ENCODE results near the gene NCAM1.

The NCAM1 gene

GRCh38 chr11:113267493-113267892 lies 306.3 kb downstream of the NCAM1 start:
- Mint-ChIP-seq H3K27me3 (ENCODE audit: low read depth) (peaks cover 3% of the 10 kb centered on the region), H3K27ac (no peak overlapping the region), H3K4me1 (ENCODE audit: low read depth) (peaks cover 5% of the 10 kb centered on the region), H3K9me3 (no peaks in the 10 kb centered on the region), H3K4me3 (no peak overlapping the region), H3K36me3 (ENCODE audit: low read depth) (no peaks in the 10 kb centered on the region)

- no peaks in the 10 kb centered on the region for H3K9me3 Mint-ChIP-seq
- peaks cover 3% of the 10 kb centered on the region for H3K27me3 Mint-ChIP-seq (ENCODE audit: low read depth)
- no peaks in the 10 kb centered on the region for H3K4me1 Mint-ChIP-seq (ENCODE audit: low read depth)
- H3K4me3 Mint-ChIP-seq: no peak overlapping the region
- no peak overlapping the region for H3K27ac Mint-ChIP-seq
- no peaks in the 10 kb centered on the region for H3K36me3 Mint-ChIP-seq (ENCODE audit: low read depth)
Measured at GRCh38 chr11:113269096-113269495, 307.9 kb downstream of the NCAM1 start.

GRCh38 chr11:113269636-113270035 lies 308.4 kb downstream of the NCAM1 start:
- Mint-ChIP-seq H3K4me1 (ENCODE audit: low read depth) (no peaks in the 10 kb centered on the region), H3K9me3 (no peaks in the 10 kb centered on the region), H3K4me3 (no peak overlapping the region), H3K27ac (no peak overlapping the region), H3K27me3 (ENCODE audit: low read depth) (peaks cover 3% of the 10 kb centered on the region), H3K36me3 (ENCODE audit: low read depth) (no peaks in the 10 kb centered on the region)

- H3K27ac Mint-ChIP-seq: no peak overlapping the region
- no peaks in the 10 kb centered on the region for H3K36me3 Mint-ChIP-seq (ENCODE audit: low read depth)
- no peak overlapping the region for H3K4me3 Mint-ChIP-seq
- H3K27me3 Mint-ChIP-seq (ENCODE audit: low read depth): peaks cover 3% of the 10 kb centered on the region
- no peaks in the 10 kb centered on the region for H3K4me1 Mint-ChIP-seq (ENCODE audit: low read depth)
- H3K9me3 Mint-ChIP-seq: no peaks in the 10 kb centered on the region
Measured at GRCh38 chr11:113270080-113270479, 308.9 kb downstream of the NCAM1 start.

GRCh38 chr11:113271551-113272245 lies 310.5 kb downstream of the NCAM1 start:
- Mint-ChIP-seq H3K36me3 (ENCODE audit: low read depth) (no peaks in the 10 kb centered on the region), H3K9me3 (no peaks in the 10 kb centered on the region)

GRCh38 chr11:113272281-113272680 lies 311.1 kb downstream of the NCAM1 start:
- no peaks in the 10 kb centered on the region for H3K9me3 Mint-ChIP-seq
- no peak overlapping the region for H3K4me3 Mint-ChIP-seq
- H3K36me3 Mint-ChIP-seq (ENCODE audit: low read depth): no peaks in the 10 kb centered on the region

More at GRCh38 chr11:113271551-113272245, 310.5 kb downstream of the NCAM1 start:
- no peaks in the 10 kb centered on the region for H3K4me1 Mint-ChIP-seq (ENCODE audit: low read depth)
- no peak overlapping the region for H3K27ac Mint-ChIP-seq
- no peaks in the 10 kb centered on the region for H3K27me3 Mint-ChIP-seq (ENCODE audit: low read depth)
- no peak overlapping the region for H3K4me3 Mint-ChIP-seq

GRCh38 chr11:113272927-113273615 lies 311.9 kb downstream of the NCAM1 start:
- no peaks in the 10 kb centered on the region for H3K9me3 Mint-ChIP-seq
- no peaks in the 10 kb centered on the region for H3K4me1 Mint-ChIP-seq (ENCODE audit: low read depth)

More at GRCh38 chr11:113272281-113272680, 311.1 kb downstream of the NCAM1 start:
- Mint-ChIP-seq H3K27me3 (ENCODE audit: low read depth) (no peaks in the 10 kb centered on the region), H3K27ac (no peak overlapping the region), H3K4me1 (ENCODE audit: low read depth) (no peaks in the 10 kb centered on the region)

GRCh38 chr11:113273720-113274119 lies 312.5 kb downstream of the NCAM1 start:
- H3K4me3 Mint-ChIP-seq: no peak overlapping the region
- no peak overlapping the region for H3K27ac Mint-ChIP-seq
- H3K27me3 Mint-ChIP-seq (ENCODE audit: low read depth): no peaks in the 10 kb centered on the region
- no peaks in the 10 kb centered on the region for H3K36me3 Mint-ChIP-seq (ENCODE audit: low read depth)
- H3K4me1 Mint-ChIP-seq (ENCODE audit: low read depth): peaks cover 6% of the 10 kb centered on the region
- no peaks in the 10 kb centered on the region for H3K9me3 Mint-ChIP-seq

More at GRCh38 chr11:113272927-113273615, 311.9 kb downstream of the NCAM1 start:
- no peak overlapping the region for H3K27ac Mint-ChIP-seq
- no peaks in the 10 kb centered on the region for H3K27me3 Mint-ChIP-seq (ENCODE audit: low read depth)
- no peak overlapping the region for H3K4me3 Mint-ChIP-seq
- H3K36me3 Mint-ChIP-seq (ENCODE audit: low read depth): no peaks in the 10 kb centered on the region

- H3K27ac Mint-ChIP-seq: no peak overlapping the region
- peaks cover 6% of the 10 kb centered on the region for H3K4me1 Mint-ChIP-seq (ENCODE audit: low read depth)
- no peaks in the 10 kb centered on the region for H3K36me3 Mint-ChIP-seq (ENCODE audit: low read depth)
- H3K9me3 Mint-ChIP-seq: no peaks in the 10 kb centered on the region
- H3K27me3 Mint-ChIP-seq (ENCODE audit: low read depth): no peaks in the 10 kb centered on the region
- no peak overlapping the region for H3K4me3 Mint-ChIP-seq
Measured at GRCh38 chr11:113274713-113275582, 313.7 kb downstream of the NCAM1 start.

- Mint-ChIP-seq H3K27ac (no peak overlapping the region), H3K9me3 (no peaks in the 10 kb centered on the region), H3K36me3 (ENCODE audit: low read depth) (no peaks in the 10 kb centered on the region), H3K4me1 (ENCODE audit: low read depth) (peaks cover 6% of the 10 kb centered on the region), H3K4me3 (no peak overlapping the region), H3K27me3 (ENCODE audit: low read depth) (no peaks in the 10 kb centered on the region)
Measured at GRCh38 chr11:113275602-113276001, 314.4 kb downstream of the NCAM1 start.

GRCh38 chr11:113276466-113276865 lies 315.2 kb downstream of the NCAM1 start:
- peaks cover 6% of the 10 kb centered on the region for H3K4me1 Mint-ChIP-seq (ENCODE audit: low read depth)
- H3K27ac Mint-ChIP-seq: no peak overlapping the region
- H3K36me3 Mint-ChIP-seq (ENCODE audit: low read depth): no peaks in the 10 kb centered on the region
- H3K27me3 Mint-ChIP-seq (ENCODE audit: low read depth): no peaks in the 10 kb centered on the region
- no peak overlapping the region for H3K4me3 Mint-ChIP-seq
- H3K9me3 Mint-ChIP-seq: no peaks in the 10 kb centered on the region

- Mint-ChIP-seq H3K4me1 (ENCODE audit: low read depth) (peaks cover 6% of the 10 kb centered on the region), H3K27me3 (ENCODE audit: low read depth) (no peaks in the 10 kb centered on the region), H3K4me3 (no peak overlapping the region)
Measured at GRCh38 chr11:113277907-113278306, 316.7 kb downstream of the NCAM1 start.

GRCh38 chr11:113278481-113278880 lies 317.3 kb downstream of the NCAM1 start:
- Mint-ChIP-seq H3K9me3 (no peaks in the 10 kb centered on the region), H3K4me3 (no peak overlapping the region), H3K36me3 (ENCODE audit: low read depth) (no peaks in the 10 kb centered on the region), H3K27me3 (ENCODE audit: low read depth) (no peaks in the 10 kb centered on the region), H3K27ac (no peak overlapping the region), H3K4me1 (ENCODE audit: low read depth) (peaks cover 6% of the 10 kb centered on the region)

More at GRCh38 chr11:113277907-113278306, 316.7 kb downstream of the NCAM1 start:
- Mint-ChIP-seq H3K27ac (no peak overlapping the region), H3K36me3 (ENCODE audit: low read depth) (no peaks in the 10 kb centered on the region), H3K9me3 (no peaks in the 10 kb centered on the region)

GRCh38 chr11:113278925-113279324 lies 317.7 kb downstream of the NCAM1 start:
- H3K27me3 Mint-ChIP-seq (ENCODE audit: low read depth): no peaks in the 10 kb centered on the region
- no peak overlapping the region for H3K27ac Mint-ChIP-seq
- H3K4me1 Mint-ChIP-seq (ENCODE audit: low read depth): peaks cover 6% of the 10 kb centered on the region
- no peaks in the 10 kb centered on the region for H3K9me3 Mint-ChIP-seq
- no peak overlapping the region for H3K4me3 Mint-ChIP-seq
- no peaks in the 10 kb centered on the region for H3K36me3 Mint-ChIP-seq (ENCODE audit: low read depth)
